ENCODE data around the gene RAPGEF4.

GRCh38 chr2:172753610-172754009 lies 18.0 kb downstream of the RAPGEF4 start:
- TF ChIP-seq GATA2 (IDR thresholded peaks at IDR 0.05; ENCODE audit: low read depth, low read length) (no peak), GATA3 (IDR thresholded peaks at IDR 0.05; ENCODE audit: low read depth, low read length) (no peak)
